Activated T-cell treated with anti-CD3 and anti-CD28 coated beads, Interleukin-2, amount 50 U/mL, for 72 hours (primary cell): ENCODE data around the gene RFPL2. TPM values are rescaled to one million over a fixed set of nuclear protein-coding genes. Genes with fewer than 3 reads are reported as not detected.

ENCODE experiments used
- ATAC-seq, 2 donors: fragments of 150-1000 bp; cut with Tn5 transposase; replicated peaks in 1 of 2; 2 replicates each; pipeline ENCODE4 v1.10.0; 2021; ENCODE audit warnings: moderate library complexity in 2 of 2, mild to moderate bottlenecking in 1 of 2
- DNase-seq, 2 donors: peaks; one replicate each; pipeline ENCODE4 v3.0.0; 2021 to 2022; ENCODE audit warnings: mixed read lengths in 1 of 2
- H3K27ac Mint-ChIP-seq: one replicate; pipeline ENCODE4 v1.8.0; 2022; ENCODE audit warnings: mild to moderate bottlenecking, moderate library complexity, mixed read lengths
- H3K27me3 Mint-ChIP-seq: one replicate; pipeline ENCODE4 v1.8.0; 2022; ENCODE audit warnings: low read depth, mixed read lengths
- H3K36me3 Mint-ChIP-seq, 2 donors: one replicate each; pipeline ENCODE4 v1.8.0; 2022; ENCODE audit warnings: mixed read lengths in 2 of 2, mild to moderate bottlenecking in 1 of 2; ENCODE audit not compliant: insufficient read depth in 2 of 2
- H3K4me1 Mint-ChIP-seq: one replicate; pipeline ENCODE4 v1.8.0; 2022; ENCODE audit warnings: low read depth, mixed read lengths
- H3K4me3 Mint-ChIP-seq, 2 donors: one replicate each; pipeline ENCODE4 v1.8.0; 2022; ENCODE audit warnings: mild to moderate bottlenecking in 2 of 2, mixed read lengths in 2 of 2, moderate library complexity in 2 of 2
- H3K9me3 Mint-ChIP-seq, 2 donors: one replicate each; pipeline ENCODE4 v1.8.0; 2022; ENCODE audit warnings: mixed read lengths in 2 of 2
- total RNA-seq, 2 donors: library from RNA; stranded (reverse); gene quantifications; one replicate each; pipeline ENCODE4 v1.2.3, GENCODE V29; 2022

The RFPL2 gene
- under 1 TPM in 1 of 2 donors, not detected in 1; 0.50 TPM for total RNA-seq

- Mint-ChIP-seq H3K9me3 (no peaks in the 10 kb centered on the region), H3K36me3 (no peaks in the 10 kb centered on the region), H3K4me3 (peak within 1 kb of the TSS; percentile 75 to 88), H3K27me3 (peaks cover 19% of the 10 kb centered on the region), H3K4me1 (peaks cover 48% of the 10 kb centered on the region), H3K27ac (no peak within 1 kb of the TSS)
- ATAC-seq, result peak; percentile 36 to 85
- peak; percentile 27 to 77 for DNase-seq
Measured at GRCh38 chr22:32204856-32205722, at the start of gene RFPL2. Gene RFPL2, minus strand, starts transcription at chr22:32205073. Its CDS starts 2,622 bp downstream, at chr22:32202451.

- ATAC-seq, result no peak
- no peak for DNase-seq
- Mint-ChIP-seq H3K36me3 (no peaks in the 10 kb centered on the region), H3K4me3 (no peak overlapping the region), H3K27me3 (peaks cover 27% of the 10 kb centered on the region), H3K27ac (no peak overlapping the region), H3K9me3 (no peaks in the 10 kb centered on the region), H3K4me1 (no peaks in the 10 kb centered on the region)
Measured at GRCh38 chr22:32249231-32249630, 44.4 kb upstream of the RFPL2 start.

- H3K4me3 Mint-ChIP-seq, result no peak overlapping the region
- no peaks in the 10 kb centered on the region for H3K9me3 Mint-ChIP-seq
- no peaks in the 10 kb centered on the region for H3K36me3 Mint-ChIP-seq
- DNase-seq (no peak), ATAC-seq (no peak)
- H3K4me1 Mint-ChIP-seq, result no peaks in the 10 kb centered on the region
- H3K27me3 Mint-ChIP-seq, result peaks cover 27% of the 10 kb centered on the region
- H3K27ac Mint-ChIP-seq, result no peak overlapping the region
Measured at GRCh38 chr22:32248276-32248675, 43.4 kb upstream of the RFPL2 start.

GRCh38 chr22:32246166-32246565 is 41.3 kb upstream of the RFPL2 start:
- DNase-seq (no peak), ATAC-seq (no peak)
- H3K36me3 Mint-ChIP-seq, result no peaks in the 10 kb centered on the region
- no peak overlapping the region for H3K27ac Mint-ChIP-seq
- no peaks in the 10 kb centered on the region for H3K4me1 Mint-ChIP-seq
- no peak overlapping the region for H3K4me3 Mint-ChIP-seq
- peaks cover 27% of the 10 kb centered on the region for H3K27me3 Mint-ChIP-seq
- no peaks in the 10 kb centered on the region for H3K9me3 Mint-ChIP-seq

GRCh38 chr22:32245042-32245441 is 40.2 kb upstream of the RFPL2 start:
- H3K4me1 Mint-ChIP-seq, result no peaks in the 10 kb centered on the region
- ATAC-seq (no peak), DNase-seq (no peak)
- peaks cover 26% of the 10 kb centered on the region for H3K27me3 Mint-ChIP-seq
- H3K36me3 Mint-ChIP-seq, result no peaks in the 10 kb centered on the region
- no peak overlapping the region for H3K4me3 Mint-ChIP-seq
- no peaks in the 10 kb centered on the region for H3K9me3 Mint-ChIP-seq
- no peak overlapping the region for H3K27ac Mint-ChIP-seq

GRCh38 chr22:32244547-32244946 is 39.7 kb upstream of the RFPL2 start:
- no peak overlapping the region for H3K4me3 Mint-ChIP-seq
- no peak for ATAC-seq

GRCh38 chr22:32240461-32240860 is 35.6 kb upstream of the RFPL2 start:
- Mint-ChIP-seq H3K9me3 (no peaks in the 10 kb centered on the region), H3K4me1 (no peaks in the 10 kb centered on the region), H3K36me3 (no peaks in the 10 kb centered on the region), H3K27ac (no peak overlapping the region), H3K27me3 (no peaks in the 10 kb centered on the region), H3K4me3 (no peak overlapping the region)
- DNase-seq (no peak), ATAC-seq (no peak)

More at GRCh38 chr22:32244547-32244946, 39.7 kb upstream of the RFPL2 start:
- H3K27me3 Mint-ChIP-seq, result peaks cover 21% of the 10 kb centered on the region
- H3K27ac Mint-ChIP-seq, result no peak overlapping the region
- H3K9me3 Mint-ChIP-seq, result no peaks in the 10 kb centered on the region
- DNase-seq, result no peak
- H3K36me3 Mint-ChIP-seq, result no peaks in the 10 kb centered on the region
- H3K4me1 Mint-ChIP-seq, result no peaks in the 10 kb centered on the region

GRCh38 chr22:32237906-32238305 is 33.0 kb upstream of the RFPL2 start:
- Mint-ChIP-seq H3K9me3 (no peaks in the 10 kb centered on the region), H3K27ac (no peak overlapping the region), H3K36me3 (no peaks in the 10 kb centered on the region), H3K4me3 (no peak overlapping the region), H3K27me3 (peaks cover 6% of the 10 kb centered on the region), H3K4me1 (no peaks in the 10 kb centered on the region)
- DNase-seq (no peak), ATAC-seq (no peak)

GRCh38 chr22:32236970-32237369 is 32.1 kb upstream of the RFPL2 start:
- Mint-ChIP-seq H3K4me3 (no peak overlapping the region), H3K27ac (no peak overlapping the region)
- no peak for DNase-seq

GRCh38 chr22:32233091-32233490 is 28.2 kb upstream of the RFPL2 start:
- no peaks in the 10 kb centered on the region for H3K9me3 Mint-ChIP-seq
- no peak overlapping the region for H3K4me3 Mint-ChIP-seq
- DNase-seq, result no peak
- H3K27me3 Mint-ChIP-seq, result peaks cover 14% of the 10 kb centered on the region
- ATAC-seq, result no peak
- no peak overlapping the region for H3K27ac Mint-ChIP-seq
- H3K4me1 Mint-ChIP-seq, result no peaks in the 10 kb centered on the region
- no peaks in the 10 kb centered on the region for H3K36me3 Mint-ChIP-seq

More at GRCh38 chr22:32236970-32237369, 32.1 kb upstream of the RFPL2 start:
- Mint-ChIP-seq H3K9me3 (no peaks in the 10 kb centered on the region), H3K4me1 (no peaks in the 10 kb centered on the region), H3K27me3 (peaks cover 14% of the 10 kb centered on the region), H3K36me3 (no peaks in the 10 kb centered on the region)
- ATAC-seq, result no peak

GRCh38 chr22:32232191-32232830 is 27.4 kb upstream of the RFPL2 start:
- no peaks in the 10 kb centered on the region for H3K36me3 Mint-ChIP-seq
- no peak for ATAC-seq
- H3K4me1 Mint-ChIP-seq, result no peaks in the 10 kb centered on the region
- H3K27me3 Mint-ChIP-seq, result peaks cover 14% of the 10 kb centered on the region
- no peaks in the 10 kb centered on the region for H3K9me3 Mint-ChIP-seq
- H3K27ac Mint-ChIP-seq, result no peak overlapping the region
- no peak overlapping the region for H3K4me3 Mint-ChIP-seq
- no peak for DNase-seq

- no peak for ATAC-seq
- H3K4me1 Mint-ChIP-seq, result no peaks in the 10 kb centered on the region
- peaks cover 10% of the 10 kb centered on the region for H3K27me3 Mint-ChIP-seq
Measured at GRCh38 chr22:32226326-32227104, 21.6 kb upstream of the RFPL2 start.

GRCh38 chr22:32222991-32223390 is 18.1 kb upstream of the RFPL2 start:
- no peak overlapping the region for H3K27ac Mint-ChIP-seq
- no peaks in the 10 kb centered on the region for H3K4me1 Mint-ChIP-seq
- peaks cover 0 to 2% of the 10 kb centered on the region in 2 donors for H3K36me3 Mint-ChIP-seq
- no peak overlapping the region for H3K4me3 Mint-ChIP-seq
- no peaks in the 10 kb centered on the region for H3K9me3 Mint-ChIP-seq
- H3K27me3 Mint-ChIP-seq, result peaks cover 10% of the 10 kb centered on the region
- no peak for DNase-seq
- ATAC-seq, result no peak

More at GRCh38 chr22:32226326-32227104, 21.6 kb upstream of the RFPL2 start:
- Mint-ChIP-seq H3K4me3 (no peak overlapping the region), H3K36me3 (peaks cover 0 to 2% of the 10 kb centered on the region in 2 donors), H3K9me3 (no peaks in the 10 kb centered on the region), H3K27ac (no peak overlapping the region)
- no peak for DNase-seq
